ENCODE measurements around the gene NFE2L3.
"Not testable (repeated sequence)": the region's sequence is repeated elsewhere in the genome, so short reads cannot be mapped to it uniquely, and the experiment has no call there.

Gene NFE2L3

DNA sequence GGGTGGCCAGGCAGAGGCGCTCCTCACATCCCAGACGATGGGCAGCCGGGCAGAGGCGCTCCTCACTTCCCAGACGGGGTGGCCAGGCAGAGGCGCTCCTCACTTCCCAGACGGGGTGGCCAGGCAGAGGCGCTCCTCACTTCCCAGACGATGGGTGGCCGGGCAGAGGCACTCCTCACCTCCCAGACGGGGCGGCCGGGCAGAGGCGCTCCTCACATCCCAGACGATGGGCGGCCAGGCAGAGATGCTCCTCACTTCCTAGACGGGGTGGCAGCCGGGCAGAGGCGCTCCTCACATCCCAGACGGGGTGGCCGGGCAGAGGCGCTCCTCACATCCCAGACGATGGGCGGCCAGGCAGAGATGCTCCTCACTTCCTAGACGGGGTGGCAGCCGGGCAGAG is 24.7 kb downstream of the NFE2L3 start:
- not testable (repeated sequence) for ATAC-seq

DNA sequence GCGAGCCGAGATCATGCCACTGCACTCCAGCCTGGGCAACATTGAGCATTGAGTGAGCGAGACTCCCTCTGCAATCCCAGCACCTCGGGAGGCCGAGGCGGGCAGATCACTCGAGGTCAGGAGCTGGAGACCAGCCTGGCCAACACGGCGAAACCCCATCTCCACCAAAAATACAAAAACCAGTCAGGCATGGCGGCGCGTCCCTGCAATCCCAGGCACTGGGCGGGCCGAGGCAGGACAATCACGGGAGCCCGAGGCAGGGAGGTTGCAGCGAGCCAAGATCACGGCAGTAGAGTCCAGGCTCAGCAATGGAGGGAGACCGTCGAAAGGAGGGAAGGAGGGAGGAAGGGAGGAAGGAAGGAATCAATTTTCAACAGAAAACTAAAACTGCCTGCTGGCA is 25.3 kb downstream of the NFE2L3 start:
- not testable (repeated sequence) for ATAC-seq

DNA sequence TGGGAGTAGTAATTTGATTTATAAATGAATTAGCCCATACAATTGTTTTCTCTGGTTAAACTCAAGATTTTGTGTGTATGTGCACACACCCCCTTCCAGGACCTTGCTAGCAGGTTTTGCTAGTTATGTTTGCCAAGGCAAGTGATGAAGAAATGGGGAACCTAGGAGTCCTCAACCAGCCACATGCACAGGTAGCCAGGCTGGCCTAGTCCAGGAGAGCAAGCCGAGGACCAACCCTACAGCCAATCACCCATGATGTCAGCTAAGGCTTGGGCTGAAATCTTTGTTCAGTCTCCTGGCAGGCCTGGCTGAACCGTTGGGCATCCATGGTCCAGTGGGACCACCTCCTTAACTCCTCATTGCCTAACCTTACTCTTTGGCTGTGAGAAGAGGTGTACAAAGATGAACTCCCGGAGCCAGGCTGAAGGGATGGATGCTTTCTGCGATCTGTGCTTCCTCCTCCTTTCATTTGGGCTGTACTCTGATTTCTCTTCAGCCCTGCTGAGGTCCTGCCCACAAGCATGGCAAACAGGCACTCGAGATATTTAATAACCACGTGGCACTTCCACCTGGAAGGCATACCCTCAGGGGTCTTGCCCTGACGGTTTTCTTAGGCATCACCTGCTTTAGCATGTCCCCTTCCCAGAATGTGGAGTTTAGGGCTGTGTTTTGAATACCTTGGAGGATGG is 26.4 kb downstream of the NFE2L3 start:
- no peak for TF ChIP-seq ZFP30 (CRISPR knock-in tag; IDR thresholded peaks at IDR 0.05)
- no peak for TF ChIP-seq RARB (CRISPR knock-in tag; IDR thresholded peaks at IDR 0.05)
- no peak for TF ChIP-seq ARNTL (CRISPR knock-in tag; IDR thresholded peaks at IDR 0.05; ENCODE audit: borderline replicate concordance, low read depth)
- TF ChIP-seq OSR1 (CRISPR knock-in tag; IDR thresholded peaks at IDR 0.05) = no peak
- no peak for TF ChIP-seq GLIS3 (CRISPR knock-in tag; IDR thresholded peaks at IDR 0.05)
- no peak for TF ChIP-seq TCF4 (CRISPR knock-in tag; IDR thresholded peaks at IDR 0.05; ENCODE audit: borderline replicate concordance)
- ATAC-seq = no peak; the same call in 2 of the 3 replicates

DNA sequence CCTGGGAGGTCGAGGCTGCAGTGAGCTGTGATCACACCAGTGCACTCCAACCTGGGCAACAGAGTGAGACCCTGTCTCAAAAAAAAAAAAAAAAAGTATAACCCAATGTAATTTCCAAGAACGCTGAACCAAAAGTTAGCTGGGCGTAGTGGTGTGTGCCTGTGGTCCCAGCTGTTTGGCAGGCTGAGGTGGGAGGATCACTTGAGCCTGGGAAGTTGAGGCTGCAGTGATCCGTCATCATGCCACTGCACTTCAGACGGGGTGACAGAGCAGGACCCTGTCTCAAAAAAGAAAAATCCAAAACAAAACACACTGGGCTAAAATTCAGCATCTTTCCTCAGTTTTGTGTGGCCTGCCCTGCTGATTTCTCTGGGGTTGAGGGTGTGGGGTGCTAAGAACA is 27.4 kb downstream of the NFE2L3 start:
- TF ChIP-seq, protein P1, sequence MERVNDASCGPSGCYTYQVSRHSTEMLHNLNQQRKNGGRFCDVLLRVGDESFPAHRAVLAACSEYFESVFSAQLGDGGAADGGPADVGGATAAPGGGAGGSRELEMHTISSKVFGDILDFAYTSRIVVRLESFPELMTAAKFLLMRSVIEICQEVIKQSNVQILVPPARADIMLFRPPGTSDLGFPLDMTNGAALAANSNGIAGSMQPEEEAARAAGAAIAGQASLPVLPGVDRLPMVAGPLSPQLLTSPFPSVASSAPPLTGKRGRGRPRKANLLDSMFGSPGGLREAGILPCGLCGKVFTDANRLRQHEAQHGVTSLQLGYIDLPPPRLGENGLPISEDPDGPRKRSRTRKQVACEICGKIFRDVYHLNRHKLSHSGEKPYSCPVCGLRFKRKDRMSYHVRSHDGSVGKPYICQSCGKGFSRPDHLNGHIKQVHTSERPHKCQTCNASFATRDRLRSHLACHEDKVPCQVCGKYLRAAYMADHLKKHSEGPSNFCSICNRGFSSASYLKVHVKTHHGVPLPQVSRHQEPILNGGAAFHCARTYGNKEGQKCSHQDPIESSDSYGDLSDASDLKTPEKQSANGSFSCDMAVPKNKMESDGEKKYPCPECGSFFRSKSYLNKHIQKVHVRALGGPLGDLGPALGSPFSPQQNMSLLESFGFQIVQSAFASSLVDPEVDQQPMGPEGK (CRISPR knock-in tag; IDR thresholded peaks at IDR 0.05; ENCODE audit: borderline replicate concordance) = no peak
- TF ChIP-seq ZNF565 (CRISPR knock-in tag; conservative IDR thresholded peaks at IDR 0.05; ENCODE audit: low read depth) (no peak), ZNF8 (CRISPR knock-in tag; IDR thresholded peaks at IDR 0.05) (no peak), BACH2 (CRISPR knock-in tag; IDR thresholded peaks at IDR 0.05; ENCODE audit: borderline replicate concordance) (no peak), ZFP30 (CRISPR knock-in tag; IDR thresholded peaks at IDR 0.05) (no peak), ZC3H10 (CRISPR knock-in tag; IDR thresholded peaks at IDR 0.05) (no peak), SNAI2 (CRISPR knock-in tag; IDR thresholded peaks at IDR 0.05) (no peak), OSR1 (CRISPR knock-in tag; IDR thresholded peaks at IDR 0.05) (no peak), GLIS3 (CRISPR knock-in tag; IDR thresholded peaks at IDR 0.05) (no peak), ZFP3 (CRISPR knock-in tag; IDR thresholded peaks at IDR 0.05) (no peak), ESRRG (CRISPR knock-in tag; IDR thresholded peaks at IDR 0.05) (no peak), ARNTL (CRISPR knock-in tag; IDR thresholded peaks at IDR 0.05; ENCODE audit: borderline replicate concordance, low read depth) (no peak), CSDC2 (CRISPR knock-in tag; IDR thresholded peaks at IDR 0.05) (no peak)
- TF ChIP-seq, protein P2, sequence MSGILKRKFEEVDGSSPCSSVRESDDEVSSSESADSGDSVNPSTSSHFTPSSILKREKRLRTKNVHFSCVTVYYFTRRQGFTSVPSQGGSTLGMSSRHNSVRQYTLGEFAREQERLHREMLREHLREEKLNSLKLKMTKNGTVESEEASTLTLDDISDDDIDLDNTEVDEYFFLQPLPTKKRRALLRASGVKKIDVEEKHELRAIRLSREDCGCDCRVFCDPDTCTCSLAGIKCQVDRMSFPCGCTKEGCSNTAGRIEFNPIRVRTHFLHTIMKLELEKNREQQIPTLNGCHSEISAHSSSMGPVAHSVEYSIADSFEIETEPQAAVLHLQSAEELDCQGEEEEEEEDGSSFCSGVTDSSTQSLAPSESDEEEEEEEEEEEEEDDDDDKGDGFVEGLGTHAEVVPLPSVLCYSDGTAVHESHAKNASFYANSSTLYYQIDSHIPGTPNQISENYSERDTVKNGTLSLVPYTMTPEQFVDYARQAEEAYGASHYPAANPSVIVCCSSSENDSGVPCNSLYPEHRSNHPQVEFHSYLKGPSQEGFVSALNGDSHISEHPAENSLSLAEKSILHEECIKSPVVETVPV (CRISPR knock-in tag; IDR thresholded peaks at IDR 0.05) = no peak
- TF ChIP-seq, protein P3, sequence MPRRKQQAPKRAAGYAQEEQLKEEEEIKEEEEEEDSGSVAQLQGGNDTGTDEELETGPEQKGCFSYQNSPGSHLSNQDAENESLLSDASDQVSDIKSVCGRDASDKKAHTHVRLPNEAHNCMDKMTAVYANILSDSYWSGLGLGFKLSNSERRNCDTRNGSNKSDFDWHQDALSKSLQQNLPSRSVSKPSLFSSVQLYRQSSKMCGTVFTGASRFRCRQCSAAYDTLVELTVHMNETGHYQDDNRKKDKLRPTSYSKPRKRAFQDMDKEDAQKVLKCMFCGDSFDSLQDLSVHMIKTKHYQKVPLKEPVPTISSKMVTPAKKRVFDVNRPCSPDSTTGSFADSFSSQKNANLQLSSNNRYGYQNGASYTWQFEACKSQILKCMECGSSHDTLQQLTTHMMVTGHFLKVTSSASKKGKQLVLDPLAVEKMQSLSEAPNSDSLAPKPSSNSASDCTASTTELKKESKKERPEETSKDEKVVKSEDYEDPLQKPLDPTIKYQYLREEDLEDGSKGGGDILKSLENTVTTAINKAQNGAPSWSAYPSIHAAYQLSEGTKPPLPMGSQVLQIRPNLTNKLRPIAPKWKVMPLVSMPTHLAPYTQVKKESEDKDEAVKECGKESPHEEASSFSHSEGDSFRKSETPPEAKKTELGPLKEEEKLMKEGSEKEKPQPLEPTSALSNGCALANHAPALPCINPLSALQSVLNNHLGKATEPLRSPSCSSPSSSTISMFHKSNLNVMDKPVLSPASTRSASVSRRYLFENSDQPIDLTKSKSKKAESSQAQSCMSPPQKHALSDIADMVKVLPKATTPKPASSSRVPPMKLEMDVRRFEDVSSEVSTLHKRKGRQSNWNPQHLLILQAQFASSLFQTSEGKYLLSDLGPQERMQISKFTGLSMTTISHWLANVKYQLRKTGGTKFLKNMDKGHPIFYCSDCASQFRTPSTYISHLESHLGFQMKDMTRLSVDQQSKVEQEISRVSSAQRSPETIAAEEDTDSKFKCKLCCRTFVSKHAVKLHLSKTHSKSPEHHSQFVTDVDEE (CRISPR knock-in tag; IDR thresholded peaks at IDR 0.05) = no peak
- TF ChIP-seq, protein P4, sequence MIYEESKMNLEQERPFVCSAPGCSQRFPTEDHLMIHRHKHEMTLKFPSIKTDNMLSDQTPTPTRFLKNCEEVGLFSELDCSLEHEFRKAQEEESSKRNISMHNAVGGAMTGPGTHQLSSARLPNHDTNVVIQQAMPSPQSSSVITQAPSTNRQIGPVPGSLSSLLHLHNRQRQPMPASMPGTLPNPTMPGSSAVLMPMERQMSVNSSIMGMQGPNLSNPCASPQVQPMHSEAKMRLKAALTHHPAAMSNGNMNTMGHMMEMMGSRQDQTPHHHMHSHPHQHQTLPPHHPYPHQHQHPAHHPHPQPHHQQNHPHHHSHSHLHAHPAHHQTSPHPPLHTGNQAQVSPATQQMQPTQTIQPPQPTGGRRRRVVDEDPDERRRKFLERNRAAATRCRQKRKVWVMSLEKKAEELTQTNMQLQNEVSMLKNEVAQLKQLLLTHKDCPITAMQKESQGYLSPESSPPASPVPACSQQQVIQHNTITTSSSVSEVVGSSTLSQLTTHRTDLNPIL (CRISPR knock-in tag; IDR thresholded peaks at IDR 0.05; ENCODE audit: low read depth) = no peak
- ATAC-seq = no peak

DNA sequence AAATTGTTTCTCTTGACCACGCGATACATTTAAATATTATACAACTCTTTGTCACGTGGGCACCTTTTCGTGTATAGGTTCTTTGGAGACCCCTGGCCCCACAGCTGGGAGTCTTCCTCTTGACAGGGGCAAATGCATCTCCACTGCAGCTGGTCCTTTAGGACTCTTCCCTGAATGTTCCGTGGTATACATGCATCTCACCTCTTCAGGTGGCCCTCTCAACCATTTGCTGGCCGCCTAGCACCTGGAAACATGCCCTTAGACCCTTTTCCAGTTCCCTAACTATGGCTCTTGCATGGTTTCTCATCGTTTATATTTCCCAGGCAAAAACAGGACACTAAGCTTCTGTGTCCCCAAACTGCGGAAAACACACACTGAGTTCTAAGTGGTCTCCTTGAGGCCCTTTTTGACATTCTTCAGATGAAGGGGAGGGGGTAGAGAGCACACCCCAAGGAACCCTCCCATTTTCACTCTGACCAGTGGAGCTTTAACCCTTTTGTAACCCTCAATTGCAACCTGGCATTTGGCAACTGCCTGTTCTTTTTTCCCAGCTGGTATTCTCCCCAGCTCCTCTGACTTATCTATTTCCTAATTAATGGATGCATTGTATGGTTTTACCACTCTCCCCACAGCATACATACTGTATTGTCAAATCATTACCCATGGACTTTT is 28.0 kb downstream of the NFE2L3 start:
- peak; percentile 1 for ATAC-seq
- TF ChIP-seq ZNF565 (CRISPR knock-in tag; conservative IDR thresholded peaks at IDR 0.05; ENCODE audit: low read depth) (no peak), TOX (CRISPR knock-in tag; IDR thresholded peaks at IDR 0.05; ENCODE audit: borderline replicate concordance) (0 out of 2 replicates have a peak, but pooled peaks have one; percentile 7)

Measured in SK-N-SH treated with all-trans-retinoic acid at 6 μM for 48 hours (cell line).